ENCODE measurements around the gene CNTFR. TPM values are rescaled to one million over a fixed set of nuclear protein-coding genes. Genes with fewer than 3 reads are reported as not detected.
"Not testable (repeated sequence)": the region's sequence is repeated elsewhere in the genome, so short reads cannot be mapped to it uniquely, and the experiment has no call there.

CNTFR gene
- polyA plus RNA-seq (2013, experiment 1 of 2; ENCODE audit: insufficient read length), result 0.78 TPM
- 2.2 TPM for polyA plus RNA-seq (2013, experiment 2 of 2; ENCODE audit: insufficient read length)

GRCh38 chr9:34589636-34590380, at the start of gene CNTFR:
Gene CNTFR (minus strand): TSS chr9:34589724. CDS start chr9:34568981, 20,743 bp downstream.
- DNase-seq, result no peak

GRCh38 chr9:34639322-34639721, 49.8 kb upstream of the CNTFR start:
- DNase-seq, result not testable (repeated sequence)

GRCh38 chr9:34638138-34638445, 48.6 kb upstream of the CNTFR start:
- no peak for DNase-seq

GRCh38 chr9:34637356-34638137, 48.0 kb upstream of the CNTFR start, which contains the start of gene SIGMAR1:
Gene SIGMAR1 (minus strand): TSS chr9:34637787. CDS start chr9:34637697, 90 bp downstream.
- peak; percentile 95 for DNase-seq

GRCh38 chr9:34636791-34637355, 47.3 kb upstream of the CNTFR start:
- DNase-seq, result no peak

- no peak for DNase-seq
Observed at GRCh38 chr9:34635556-34635955, 46.0 kb upstream of the CNTFR start.

GRCh38 chr9:34634551-34635248, 45.2 kb upstream of the CNTFR start:
- DNase-seq, result no peak

GRCh38 chr9:34633851-34634550, 44.5 kb upstream of the CNTFR start:
- peak; percentile 56 for DNase-seq

- DNase-seq, result no peak
Observed at GRCh38 chr9:34633166-34633565, 43.6 kb upstream of the CNTFR start.

GRCh38 chr9:34630402-34631154, 41.1 kb upstream of the CNTFR start:
- DNase-seq, result no peak

GRCh38 chr9:34629491-34629808, 39.9 kb upstream of the CNTFR start:
- DNase-seq, result no peak

GRCh38 chr9:34628656-34629490, 39.3 kb upstream of the CNTFR start, which contains the start of gene ARID3C:
Gene ARID3C (minus strand): TSS chr9:34629066. CDS start chr9:34628014, 1,052 bp downstream.
- DNase-seq, result no peak

GRCh38 chr9:34627716-34628655, 38.5 kb upstream of the CNTFR start:
- no peak for DNase-seq

- DNase-seq, result no peak
Observed at GRCh38 chr9:34625186-34625486, 35.6 kb upstream of the CNTFR start.

GRCh38 chr9:34624475-34625185, 35.1 kb upstream of the CNTFR start:
- no peak for DNase-seq

GRCh38 chr9:34623374-34624235, 34.1 kb upstream of the CNTFR start:
- DNase-seq, result no peak

- peak; percentile 95 for DNase-seq
Observed at GRCh38 chr9:34620061-34620994, 30.8 kb upstream of the CNTFR start, which contains the start of gene DCTN3. Gene DCTN3 (minus strand): TSS chr9:34620495. CDS start chr9:34620464, 31 bp downstream.
